AG04449 (cell line): ENCODE results near the gene KRTAP17-1.

Experiments
- CTCF ChIA-PET: fragments of 350-600 bp; formaldehyde crosslinking; extraction: SDS; loops from one replicate; lab custom pipeline; 2021; ENCODE audit warnings: antibody characterized with exemption; lab: Yijun Ruan, JAX
- POLR2A ChIA-PET: fragments of 400-600, 350-600 bp; formaldehyde crosslinking; extraction: SDS; loops from one replicate; lab custom pipeline; 2020; ENCODE audit warnings: antibody characterized with exemption, inconsistent platforms; lab: Yijun Ruan, JAX
- DNase-seq: peaks from one replicate; pipeline ENCODE4 v3.0.0-alpha.2; 2010; ENCODE audit warnings: low read depth, low spot score
- H3K4me3 ChIP-seq: 2 replicates; pipeline ENCODE4 v1.5.1; 2011; ENCODE audit warnings: low read depth, mild to moderate bottlenecking, control low read depth, low read length
- TF ChIP-seq, protein P1 (sequence below): IDR thresholded peaks from one replicate; pipeline ENCODE4 v1.5.1; 2011; ENCODE audit warnings: mild to moderate bottlenecking, moderate library complexity, low read length, control low read depth, inconsistent platforms; ENCODE audit not compliant: insufficient read depth; ENCODE audit errors: missing control alignments

The KRTAP17-1 gene

DNA sequence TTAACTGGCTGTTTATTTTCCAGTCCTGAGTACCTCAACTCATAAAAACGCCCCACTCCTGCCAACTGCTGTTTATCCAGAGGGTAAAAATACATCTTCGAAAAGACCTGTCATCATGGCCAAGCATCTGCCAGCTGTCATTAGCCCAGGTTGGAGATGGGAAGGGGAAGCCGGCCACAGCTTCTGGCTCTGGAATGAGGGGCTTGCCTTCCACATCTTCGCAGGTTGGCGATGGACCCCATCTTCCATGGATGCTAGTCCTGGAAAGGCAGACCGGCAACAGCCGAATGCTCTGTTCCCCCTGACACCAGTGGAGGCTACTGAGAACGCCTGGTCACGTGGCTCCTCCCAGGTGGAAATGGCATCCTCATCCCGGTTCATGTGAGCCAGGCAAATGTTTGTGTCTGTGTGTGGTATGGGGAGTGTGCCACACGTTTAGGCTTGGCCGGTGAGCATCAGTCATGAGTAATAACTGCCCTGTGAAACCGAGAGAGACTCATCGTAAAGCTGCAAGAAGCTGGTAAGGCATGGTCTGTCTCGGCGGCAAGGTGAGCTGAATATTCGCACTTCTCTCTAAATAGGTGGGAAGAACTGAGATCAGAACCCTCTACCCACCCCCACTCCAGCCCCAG, 420 bp upstream of the KRTAP17-1 start:
- TF ChIP-seq, protein P1, sequence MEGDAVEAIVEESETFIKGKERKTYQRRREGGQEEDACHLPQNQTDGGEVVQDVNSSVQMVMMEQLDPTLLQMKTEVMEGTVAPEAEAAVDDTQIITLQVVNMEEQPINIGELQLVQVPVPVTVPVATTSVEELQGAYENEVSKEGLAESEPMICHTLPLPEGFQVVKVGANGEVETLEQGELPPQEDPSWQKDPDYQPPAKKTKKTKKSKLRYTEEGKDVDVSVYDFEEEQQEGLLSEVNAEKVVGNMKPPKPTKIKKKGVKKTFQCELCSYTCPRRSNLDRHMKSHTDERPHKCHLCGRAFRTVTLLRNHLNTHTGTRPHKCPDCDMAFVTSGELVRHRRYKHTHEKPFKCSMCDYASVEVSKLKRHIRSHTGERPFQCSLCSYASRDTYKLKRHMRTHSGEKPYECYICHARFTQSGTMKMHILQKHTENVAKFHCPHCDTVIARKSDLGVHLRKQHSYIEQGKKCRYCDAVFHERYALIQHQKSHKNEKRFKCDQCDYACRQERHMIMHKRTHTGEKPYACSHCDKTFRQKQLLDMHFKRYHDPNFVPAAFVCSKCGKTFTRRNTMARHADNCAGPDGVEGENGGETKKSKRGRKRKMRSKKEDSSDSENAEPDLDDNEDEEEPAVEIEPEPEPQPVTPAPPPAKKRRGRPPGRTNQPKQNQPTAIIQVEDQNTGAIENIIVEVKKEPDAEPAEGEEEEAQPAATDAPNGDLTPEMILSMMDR, result no peak
- no peak for DNase-seq
- H3K4me3 ChIP-seq, result no peak overlapping the region
- ChIA-PET CTCF (interaction anchor here (11.4 kb wide), 1 partner anchor 15 kb away, joined by 90 read pairs; no protein-coding TSS in a partner anchor), POLR2A (no interaction called here)

DNA sequence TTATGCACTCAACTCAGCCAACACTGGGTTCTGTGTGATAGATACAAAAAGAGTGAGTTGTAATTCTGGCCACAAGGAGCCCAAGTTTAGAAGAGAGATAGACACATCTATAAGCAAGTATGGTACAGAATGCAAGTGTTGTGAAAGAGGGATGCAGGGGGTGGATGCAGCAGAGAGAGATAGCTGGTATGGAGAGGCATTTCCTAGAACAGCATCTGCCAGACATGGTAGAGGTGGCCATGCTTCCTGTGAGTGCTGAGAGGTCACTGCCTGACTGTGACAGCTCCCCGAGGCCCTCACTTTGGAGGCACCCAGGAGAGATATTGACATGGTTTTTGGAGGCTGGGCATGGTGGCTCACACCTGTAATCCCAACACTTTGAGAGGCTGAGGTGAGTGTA, 4.4 kb downstream of the KRTAP17-1 start:
- H3K4me3 ChIP-seq, result no peak overlapping the region
- TF ChIP-seq, protein P1, result no peak
- no peak for DNase-seq
- POLR2A ChIA-PET, result no interaction called here
- CTCF ChIA-PET, result interaction anchor here (1.7 kb wide), 1 partner anchor 11 kb away, joined by 12 read pairs; no protein-coding TSS in a partner anchor

DNA sequence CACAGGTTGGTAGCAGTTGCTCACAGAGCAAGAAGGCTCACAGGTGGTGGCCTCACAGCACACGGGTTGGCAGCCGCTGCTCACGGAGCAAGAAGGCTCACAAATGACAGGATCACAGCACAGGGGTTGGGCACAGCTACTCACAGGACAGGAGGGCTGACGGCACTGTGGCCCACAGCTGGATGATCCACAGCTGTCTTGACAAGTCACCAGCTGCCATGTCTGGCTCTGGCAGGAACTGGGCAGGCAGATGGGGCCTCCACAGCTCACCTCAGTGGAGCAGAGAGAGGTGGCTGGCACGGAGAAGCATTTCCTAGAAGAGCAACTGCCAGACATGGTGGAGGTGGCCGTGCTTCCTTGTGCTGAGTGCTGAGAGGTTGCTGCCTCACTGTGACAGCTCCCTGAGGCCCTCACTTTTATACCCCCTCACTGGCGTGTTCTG, 6.6 kb downstream of the KRTAP17-1 start, which contains the start of gene KRTAP16-1:
TSS of gene KRTAP16-1 (minus strand) at position 392 of the 442 bp plus-strand sequence. CDS start at position 336, 56 bp downstream.
- ChIA-PET CTCF (interaction anchor here (1.7 to 2.6 kb wide), 2 partner anchors 13 to 21 kb away, joined by 7 to 9 read pairs; no protein-coding TSS in a partner anchor), POLR2A (no interaction called here)
- no peak within 1 kb of the TSS for H3K4me3 ChIP-seq
- DNase-seq, result no peak
- TF ChIP-seq, protein P1, result no peak

DNA sequence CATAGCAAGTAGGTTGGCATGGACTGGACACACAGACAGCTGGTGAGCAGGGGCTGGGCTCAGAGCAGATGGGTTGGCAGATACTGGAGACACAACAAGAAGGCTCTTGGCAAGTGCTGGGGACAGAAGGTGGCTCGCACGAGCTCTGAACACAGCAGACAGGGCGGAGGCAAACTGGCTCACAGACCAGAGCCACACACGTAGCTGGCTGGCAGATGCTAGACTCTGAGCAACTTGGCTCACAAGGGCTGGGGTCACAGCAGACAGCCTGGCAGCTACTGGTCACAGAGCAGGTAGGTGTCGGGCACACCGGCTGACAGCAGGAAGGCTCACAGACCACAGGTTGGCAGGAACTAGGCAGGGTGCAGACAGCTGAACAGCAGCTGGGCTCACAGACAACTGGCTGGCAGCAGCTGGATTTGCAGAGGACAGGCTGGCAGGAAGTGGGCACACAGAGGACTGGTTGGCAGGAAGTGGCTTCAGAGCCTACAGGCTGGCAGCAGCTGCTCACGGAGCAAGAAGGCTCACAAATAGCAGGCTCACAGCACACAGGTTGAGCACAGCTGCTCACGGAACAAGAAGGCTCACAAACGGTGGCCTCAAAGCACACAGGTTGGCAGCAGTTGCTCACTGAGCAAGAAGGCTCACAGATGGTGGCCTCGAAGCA, 7.1 kb downstream of the KRTAP17-1 start:
- no peak for DNase-seq
- TF ChIP-seq, protein P1, result no peak
- ChIA-PET CTCF (interaction anchor here (1.7 to 2.6 kb wide), 2 partner anchors 14 to 22 kb away, joined by 7 to 9 read pairs; no protein-coding TSS in a partner anchor), POLR2A (no interaction called here)
- H3K4me3 ChIP-seq, result no peak overlapping the region

DNA sequence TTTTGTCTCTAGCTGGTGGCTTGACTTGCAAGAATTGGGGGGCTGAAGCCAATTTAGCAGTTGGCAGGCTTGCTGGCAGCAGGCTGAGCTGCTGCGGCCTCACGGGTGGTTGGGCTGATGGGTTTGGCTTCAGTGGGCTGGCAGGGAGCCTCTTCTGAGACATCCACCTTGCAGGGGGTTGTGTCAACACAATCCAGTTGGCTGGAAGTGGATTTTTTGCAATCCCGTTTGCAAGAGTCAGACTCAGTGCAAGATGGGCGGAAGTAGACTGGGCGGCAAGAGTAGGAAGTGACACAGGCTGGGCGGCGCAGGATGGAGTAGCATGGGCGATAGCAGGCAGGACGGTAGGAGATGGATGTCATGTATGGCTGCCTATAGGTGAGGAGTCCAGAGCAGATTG, 7.9 kb downstream of the KRTAP17-1 start:
- DNase-seq, result no peak
- POLR2A ChIA-PET, result no interaction called here
- TF ChIP-seq, protein P1, result no peak
- no peak overlapping the region for H3K4me3 ChIP-seq
- CTCF ChIA-PET, result interaction anchor here (2.6 kb wide), 1 partner anchor 15 kb away, joined by 9 read pairs; no protein-coding TSS in a partner anchor

DNA sequence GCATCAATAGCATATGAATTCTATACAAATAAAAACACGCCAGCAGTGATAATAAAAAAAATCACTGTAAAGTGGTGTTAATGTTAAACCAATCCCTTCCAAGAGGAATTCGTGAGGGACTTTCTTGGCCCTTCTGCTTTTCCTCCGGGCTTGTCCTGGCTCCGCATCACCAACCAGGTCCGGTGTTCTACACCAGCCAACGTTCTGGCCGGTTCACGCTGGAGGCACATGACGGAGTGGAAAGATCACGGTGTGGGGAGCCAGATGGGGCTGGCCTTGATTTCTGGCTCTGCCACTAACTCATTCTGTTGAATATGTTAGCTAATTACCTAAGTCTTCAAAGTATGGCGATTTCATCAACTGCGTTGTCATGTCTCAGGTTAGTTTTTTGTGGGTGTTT, 11.4 kb downstream of the KRTAP17-1 start:
- ChIA-PET POLR2A (no interaction called here), CTCF (interaction anchor here (3.0 kb wide), 1 partner anchor 18 kb away, joined by 13 read pairs; no protein-coding TSS in a partner anchor)
- H3K4me3 ChIP-seq, result no peak overlapping the region
- no peak for DNase-seq
- TF ChIP-seq, protein P1, result no peak
